Keratinocyte (primary cell): ENCODE measurements around the gene COL16A1. TPM values are rescaled to one million over a fixed set of nuclear protein-coding genes. Genes with fewer than 3 reads are reported as not detected.

Experiments
- DNase-seq: peaks from one replicate; pipeline ENCODE4 v3.0.0-alpha.2; 2011; ENCODE audit warnings: low read depth, missing footprints, low spot score
- FAIRE-seq: peaks from 2 replicates; lab custom pipeline; 2011; peaks lifted over from hg19 to GRCh38; lab: Jason Lieb, UNC
- H2AFZ ChIP-seq: 2 replicates; pipeline ENCODE4 v1.6.0; 2012; ENCODE audit warnings: low read length, control low read depth, inconsistent platforms; ENCODE audit not compliant: control insufficient read depth
- H3K27ac ChIP-seq: 2 replicates; pipeline ENCODE4 v1.5.1; 2011; ENCODE audit warnings: low read length; ENCODE audit not compliant: control insufficient read depth, insufficient read depth
- H3K27me3 ChIP-seq: 3 replicates; pipeline ENCODE4 v1.6.0; 2011; ENCODE audit warnings: low read length; ENCODE audit not compliant: control insufficient read depth, insufficient read depth; ENCODE audit errors: extremely low read depth
- H3K36me3 ChIP-seq, 2 experiments: 2 replicates in 1 of 2; 3 replicates in 1 of 2; pipeline ENCODE4 v1.5.1; 2011; ENCODE audit warnings: low read length in 2 of 2, mild to moderate bottlenecking in 1 of 2; ENCODE audit not compliant: control insufficient read depth in 2 of 2, insufficient read depth in 2 of 2; ENCODE audit errors: extremely low read depth in 1 of 2
- H3K4me1 ChIP-seq: 3 replicates; pipeline ENCODE4 v1.5.1; 2011; ENCODE audit warnings: low read length; ENCODE audit not compliant: control insufficient read depth, insufficient read depth; ENCODE audit errors: extremely low read depth
- H3K4me2 ChIP-seq: 3 replicates; pipeline ENCODE4 v1.6.0; 2011; ENCODE audit warnings: low read depth, low read length; ENCODE audit not compliant: control insufficient read depth, insufficient read depth; ENCODE audit errors: extremely low read depth
- H3K4me3 ChIP-seq, 3 experiments: fragments of 200-600 bp in 1 of 3; sonication (generic) in 1 of 3; 2 replicates in 2 of 3; 3 replicates in 1 of 3; pipeline ENCODE4 v1.5.1; 2011 to 2016; ENCODE audit warnings: low read length in 3 of 3, mild to moderate bottlenecking in 3 of 3, control low read depth in 2 of 3, inconsistent platforms in 1 of 3, low read depth in 1 of 3, mixed read lengths in 1 of 3, mixed run types in 1 of 3, moderate library complexity in 1 of 3; ENCODE audit not compliant: control insufficient read depth in 2 of 3, insufficient read depth in 2 of 3; ENCODE audit errors: extremely low read depth in 1 of 3
- H3K79me2 ChIP-seq: 2 replicates; pipeline ENCODE4 v1.6.0; 2012; ENCODE audit warnings: low read length; ENCODE audit not compliant: control insufficient read depth, insufficient read depth
- H3K9ac ChIP-seq: 3 replicates; pipeline ENCODE4 v1.6.0; 2011; ENCODE audit warnings: low read length; ENCODE audit not compliant: control insufficient read depth, insufficient read depth; ENCODE audit errors: extremely low read depth
- H3K9me1 ChIP-seq: 3 replicates; pipeline ENCODE4 v1.6.0; 2011; ENCODE audit warnings: low read length; ENCODE audit not compliant: control insufficient read depth, insufficient read depth; ENCODE audit errors: extremely low read depth
- H3K9me3 ChIP-seq: 2 replicates; pipeline ENCODE4 v1.5.1; 2012; ENCODE audit warnings: low read depth, low read length; ENCODE audit not compliant: control insufficient read depth
- H4K20me1 ChIP-seq: 3 replicates; pipeline ENCODE4 v1.6.0; 2011; ENCODE audit warnings: low read length; ENCODE audit not compliant: control insufficient read depth, insufficient read depth; ENCODE audit errors: extremely low read depth
- CTCF ChIP-seq, 3 experiments: IDR thresholded peaks in 1 of 3; conservative IDR thresholded peaks in 1 of 3; optimal IDR thresholded peaks in 1 of 3; 2 replicates in 2 of 3; 3 replicates in 1 of 3; pipeline versions ENCODE3 to v1.5.1; 2011; ENCODE audit warnings: low read length in 3 of 3, mild to moderate bottlenecking in 3 of 3, moderate library complexity in 2 of 3, control low read depth in 1 of 3, inconsistent platforms in 1 of 3; ENCODE audit not compliant: insufficient read depth in 2 of 3; ENCODE audit errors: extremely low read depth in 1 of 3
- EZH2 ChIP-seq: IDR thresholded peaks from one replicate; pipeline ENCODE4 v1.6.1; 2012; ENCODE audit warnings: inconsistent platforms, mild to moderate bottlenecking, low read length, moderate library complexity
- dilution Hi-C: fragments of 300-500 bp; cut with MboI; formaldehyde crosslinking; loops from one replicate; pipeline ENCODE4 v1.7.0; 2020; ENCODE audit warnings: low sequenced_read_pairs; ENCODE audit not compliant: extremely low pct_ligation_motif_present
- polyA plus RNA-seq, 5 experiments: library from polyadenylated mRNA; depleted of rRNA in 3 of 5; stranded (reverse) in 3 of 5; stranded (forward) in 1 of 5; unstranded in 1 of 5; fragments of >200 nt; gene quantifications; 1 replicate in 1 of 5; 2 replicates in 3 of 5; 3 replicates in 1 of 5; pipeline versions ENCODE4 v1.2.1 to v1.2.3, GENCODE V29; 2011 to 2012; ENCODE audit warnings: missing spikeins in 2 of 5, low read depth in 1 of 5, low replicate concordance in 1 of 5

The COL16A1 gene
- polyA plus RNA-seq, 1 donor (not counting 4 experiments of a cell fraction or from before 2014, with no cell fraction given): 43.4 TPM

DNA sequence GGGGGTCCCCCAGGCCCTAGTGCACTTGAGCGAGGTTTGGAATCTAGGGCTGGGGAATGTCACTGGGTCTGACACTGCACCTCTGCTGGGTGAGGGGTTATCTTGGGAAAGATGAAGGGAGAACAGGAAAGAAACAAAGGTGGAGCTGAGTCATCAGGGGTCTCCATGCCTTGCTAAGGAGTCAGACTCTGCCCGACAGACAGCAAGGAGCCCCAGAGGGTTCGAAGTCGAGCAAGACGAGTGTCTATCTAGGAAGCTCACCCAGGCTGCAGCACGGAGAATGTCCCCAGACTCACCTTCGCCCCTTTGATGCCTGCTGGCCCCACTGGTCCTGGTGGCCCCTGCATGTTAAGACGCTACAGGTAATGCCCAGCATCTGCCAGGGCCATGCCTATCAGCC lies 18.0 kb downstream of the COL16A1 start:
- TF ChIP-seq EZH2: no peak
- TF ChIP-seq CTCF (optimal IDR thresholded peaks at IDR 0.05 in 1 of 3, IDR thresholded peaks at IDR 0.05 in 1 of 3, conservative IDR thresholded peaks at IDR 0.05 in 1 of 3; ENCODE audit: extremely low read depth in 1 of 3, insufficient read depth in 2 of 3, low read length in 3 of 3): no peak
- Histone ChIP-seq H3K4me2 (no peak overlapping the region), H3K9ac (no peak overlapping the region), H3K36me3 (peaks cover 57 to 74% of the 10 kb centered on the region in 2 experiments), H3K4me3 (no peak overlapping the region), H4K20me1 (no peaks in the 10 kb centered on the region), H3K27ac (no peak overlapping the region), H3K27me3 (no peaks in the 10 kb centered on the region), H3K9me1 (no peaks in the 10 kb centered on the region), H3K79me2 (no peaks in the 10 kb centered on the region), H2AFZ (no peak overlapping the region), H3K9me3 (no peaks in the 10 kb centered on the region), H3K4me1 (peaks cover 17% of the 10 kb centered on the region)
- no peak for FAIRE-seq
- dilution Hi-C loops: no loop called here
- DNase-seq: no peak

DNA sequence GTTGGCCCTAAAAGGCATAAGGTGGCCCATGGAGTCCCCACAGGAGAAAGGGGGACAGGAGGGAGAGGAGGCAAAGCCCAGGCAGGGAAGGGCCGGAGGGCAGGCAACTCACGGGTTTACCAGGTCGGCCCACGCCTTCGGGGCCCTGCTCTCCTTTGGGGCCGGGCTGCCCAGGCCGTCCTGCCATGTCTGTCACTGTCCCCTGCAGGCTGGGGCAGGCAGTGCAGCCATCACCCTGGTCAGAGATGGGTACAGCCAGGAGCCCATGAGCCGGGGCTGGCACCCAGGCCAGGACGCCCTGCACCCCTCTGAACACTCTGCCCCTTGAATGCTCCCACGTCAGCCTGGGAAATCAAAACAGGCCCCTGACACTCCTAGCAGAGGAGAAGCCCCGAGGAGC lies 19.8 kb downstream of the COL16A1 start:
- H3K9ac ChIP-seq: no peak overlapping the region
- H3K4me3 ChIP-seq: no peak overlapping the region
- H3K79me2 ChIP-seq: no peaks in the 10 kb centered on the region
- peaks cover 57 to 68% of the 10 kb centered on the region in 2 experiments for H3K36me3 ChIP-seq
- H3K9me1 ChIP-seq: no peaks in the 10 kb centered on the region
- dilution Hi-C loops: no loop called here
- no peaks in the 10 kb centered on the region for H3K27me3 ChIP-seq
- no peaks in the 10 kb centered on the region for H3K4me1 ChIP-seq
- H4K20me1 ChIP-seq: no peaks in the 10 kb centered on the region
- no peak overlapping the region for H3K4me2 ChIP-seq
- H3K27ac ChIP-seq: no peak overlapping the region
- no peaks in the 10 kb centered on the region for H3K9me3 ChIP-seq
- DNase-seq: no peak
- TF ChIP-seq CTCF (optimal IDR thresholded peaks at IDR 0.05 in 1 of 3, IDR thresholded peaks at IDR 0.05 in 1 of 3, conservative IDR thresholded peaks at IDR 0.05 in 1 of 3; ENCODE audit: extremely low read depth in 1 of 3, insufficient read depth in 2 of 3, low read length in 3 of 3) (peak; percentile 30 to 52 (median 42)), EZH2 (no peak)
- H2AFZ ChIP-seq: no peak overlapping the region
- no peak for FAIRE-seq
